Measurements from ENCODE around the gene IMMT. TPM values are rescaled to one million over a fixed set of nuclear protein-coding genes. Genes with fewer than 3 reads are reported as not detected.

IMMT gene
- polyA plus RNA-seq, 1 experiment = 69.2 TPM

GRCh38 chr2:86218124-86218523, 22.9 kb upstream of the IMMT start:
- no peak overlapping the region for H3K4me3 ChIP-seq (ENCODE audit: low read depth, low read length)
- DNase-seq (ENCODE audit: low read depth, low spot score) = no peak
- ChIA-PET POLR2A (no interaction called here), CTCF (interaction anchor here (3.0 kb wide), 1 partner anchor 155 kb away, joined by 6 read pairs; no protein-coding TSS in a partner anchor)
- peak overlapping the region; percentile 3 for H3K27ac ChIP-seq (ENCODE audit: low read depth, low read length)
- H3K9me3 ChIP-seq (ENCODE audit: control insufficient read depth, insufficient read depth, low read length) = no peaks in the 10 kb centered on the region
- H3K27me3 ChIP-seq (ENCODE audit: control insufficient read depth, insufficient read depth, low read length) = no peaks in the 10 kb centered on the region
- TF ChIP-seq CTCF (IDR thresholded peaks at IDR 0.05; ENCODE audit: low read depth, low read length) = no peak

GRCh38 chr2:86216575-86217555, 21.6 kb upstream of the IMMT start:
- no peak for TF ChIP-seq CTCF (IDR thresholded peaks at IDR 0.05; ENCODE audit: low read depth, low read length)
- no peak for DNase-seq (ENCODE audit: low read depth, low spot score)
- no peaks in the 10 kb centered on the region for H3K27me3 ChIP-seq (ENCODE audit: control insufficient read depth, insufficient read depth, low read length)
- POLR2A ChIA-PET = interaction anchor here (1.0 kb wide), 1 partner anchor 18 kb away, joined by 4 read pairs; the partner anchor contains the start of gene MRPL35
- H3K27ac ChIP-seq (ENCODE audit: low read depth, low read length) = peak overlapping the region; percentile 79
- H3K9me3 ChIP-seq (ENCODE audit: control insufficient read depth, insufficient read depth, low read length) = no peaks in the 10 kb centered on the region
- peak overlapping the region; percentile 27; the same call in 1 of the 2 replicates for H3K4me3 ChIP-seq (ENCODE audit: low read depth, low read length)
- CTCF ChIA-PET = interaction anchor here (3.0 kb wide), 1 partner anchor 156 kb away, joined by 6 read pairs; no protein-coding TSS in a partner anchor

- Histone ChIP-seq H3K9me3 (ENCODE audit: control insufficient read depth, insufficient read depth, low read length) (no peaks in the 10 kb centered on the region), H3K27me3 (ENCODE audit: control insufficient read depth, insufficient read depth, low read length) (no peaks in the 10 kb centered on the region), H3K4me3 (ENCODE audit: low read depth, low read length) (no peak overlapping the region), H3K27ac (ENCODE audit: low read depth, low read length) (no peak overlapping the region)
- ChIA-PET POLR2A (no interaction called here), CTCF (interaction anchor here (1.1 kb wide), 1 partner anchor 160 kb away, joined by 6 read pairs; no protein-coding TSS in a partner anchor)
- DNase-seq (ENCODE audit: low read depth, low spot score) = no peak
- no peak for TF ChIP-seq CTCF (IDR thresholded peaks at IDR 0.05; ENCODE audit: low read depth, low read length)
Measured at GRCh38 chr2:86214503-86214832, 19.2 kb upstream of the IMMT start.

- no peak for DNase-seq (ENCODE audit: low read depth, low spot score)
- no peak overlapping the region for H3K27ac ChIP-seq (ENCODE audit: low read depth, low read length)
- no peaks in the 10 kb centered on the region for H3K27me3 ChIP-seq (ENCODE audit: control insufficient read depth, insufficient read depth, low read length)
- ChIA-PET POLR2A (no interaction called here), CTCF (no interaction called here)
- H3K9me3 ChIP-seq (ENCODE audit: control insufficient read depth, insufficient read depth, low read length) = no peaks in the 10 kb centered on the region
- no peak for TF ChIP-seq CTCF (IDR thresholded peaks at IDR 0.05; ENCODE audit: low read depth, low read length)
- no peak overlapping the region for H3K4me3 ChIP-seq (ENCODE audit: low read depth, low read length)
Measured at GRCh38 chr2:86213699-86214502, 18.6 kb upstream of the IMMT start.

Measured in AG04450 (cell line).